Naive thymus-derived CD8-positive, alpha-beta T cell (primary cell): ENCODE results near the gene ELF4. TPM values are rescaled to one million over a fixed set of nuclear protein-coding genes. Genes with fewer than 3 reads are reported as not detected.

Experiments used
- ATAC-seq, 2 donors: fragments of 150-1000 bp; cut with Tn5 transposase in 1 of 2; sonication (Bioruptor Pico), chemical (Tn5 transposase) in 1 of 2; 1 replicate in 1 of 2; 2 replicates in 1 of 2; pipeline ENCODE4 v1.10.0; 2021; ENCODE audit warnings: mild to moderate bottlenecking in 2 of 2, moderate library complexity in 2 of 2
- POLR2A ChIA-PET: fragments of 350-600 bp; sonication (Branson Sonifier 250); formaldehyde crosslinking; loops from one replicate; lab custom pipeline; 2021; ENCODE audit warnings: antibody characterized with exemption; lab: Charles Lee
- DNase-seq, 10 donors: peaks; one replicate each; pipeline versions ENCODE4 v3.0.0 to v3.0.0-alpha.2; 2020 to 2022
- H3K27ac Mint-ChIP-seq, 10 donors: one replicate each; pipeline ENCODE4 v1.8.0; 2020 to 2022; ENCODE audit warnings: mild to moderate bottlenecking in 10 of 10, mixed read lengths in 10 of 10, moderate library complexity in 4 of 10, inconsistent platforms in 1 of 10
- H3K27me3 Mint-ChIP-seq, 5 donors: one replicate each; pipeline ENCODE4 v1.8.0; 2021 to 2022; ENCODE audit warnings: mixed read lengths in 5 of 5
- H3K36me3 Mint-ChIP-seq, 3 donors: one replicate each; pipeline ENCODE4 v1.8.0; 2020 to 2022; ENCODE audit warnings: mixed read lengths in 3 of 3, mild to moderate bottlenecking in 2 of 3, inconsistent platforms in 1 of 3
- H3K4me1 Mint-ChIP-seq, 4 donors: one replicate each; pipeline ENCODE4 v1.8.0; 2021 to 2022; ENCODE audit warnings: mixed read lengths in 4 of 4
- H3K4me3 Mint-ChIP-seq, 10 donors: one replicate each; pipeline ENCODE4 v1.8.0; 2020 to 2022; ENCODE audit warnings: mild to moderate bottlenecking in 10 of 10, mixed read lengths in 10 of 10, moderate library complexity in 6 of 10, inconsistent platforms in 1 of 10
- H3K9me3 Mint-ChIP-seq, 9 donors: one replicate each; pipeline ENCODE4 v1.8.0; 2020 to 2022; ENCODE audit warnings: mixed read lengths in 9 of 9, mild to moderate bottlenecking in 3 of 9, inconsistent platforms in 1 of 9, moderate library complexity in 1 of 9
- polyA plus RNA-seq, 3 donors: library from polyadenylated mRNA; unstranded; fragments of 300-500 nt; fragmentation: Illumina TruSeq; gene quantifications; one replicate each; pipeline ENCODE4 v1.2.3, GENCODE V29; 2021
- total RNA-seq, 8 experiments: library from RNA in 2 of 8; stranded (reverse) in 2 of 8; gene quantifications; one replicate each; pipeline ENCODE4 v1.2.3 and lab custom pipeline; 2021 to 2026

Gene ELF4
- total and polyA plus RNA-seq, 5 experiments from 2014 or later: 7.7 to 18.2 (median 10.9) TPM

GRCh38 chrX:130055103-130055502 is 55.2 kb downstream of the ELF4 start:
- peaks cover 0 to 30% (median 0%) of the 10 kb centered on the region in 3 donors for H3K36me3 Mint-ChIP-seq
- H3K4me3 Mint-ChIP-seq: no peak overlapping the region
- POLR2A ChIA-PET: no interaction called here
- no peaks in the 10 kb centered on the region for H3K27me3 Mint-ChIP-seq
- DNase-seq (no peak), ATAC-seq (no peak)
- H3K9me3 Mint-ChIP-seq: no peaks in the 10 kb centered on the region
- no peak overlapping the region for H3K27ac Mint-ChIP-seq
- peaks cover 0 to 9% (median 2%) of the 10 kb centered on the region in 4 donors for H3K4me1 Mint-ChIP-seq

- Mint-ChIP-seq H3K4me1 (no peaks in the 10 kb centered on the region), H3K27me3 (no peaks in the 10 kb centered on the region), H3K36me3 (peaks cover 4 to 34% (median 5%) of the 10 kb centered on the region in 3 donors), H3K27ac (no peak overlapping the region), H3K9me3 (no peaks in the 10 kb centered on the region), H3K4me3 (peak overlapping the region in 1 of 10 donors; percentile 6)
- POLR2A ChIA-PET: interaction anchor here (0.6 kb wide), 1 partner anchor 21 kb away, joined by 4 read pairs; no protein-coding TSS in a partner anchor
- no peak for ATAC-seq
- DNase-seq: no peak
Measured at GRCh38 chrX:130053236-130053635, 57.1 kb downstream of the ELF4 start.

- peaks cover 4 to 40% (median 5%) of the 10 kb centered on the region in 3 donors for H3K36me3 Mint-ChIP-seq
- no peak for DNase-seq
- H3K9me3 Mint-ChIP-seq: no peaks in the 10 kb centered on the region
- no peaks in the 10 kb centered on the region for H3K4me1 Mint-ChIP-seq
- H3K27ac Mint-ChIP-seq: no peak overlapping the region
- POLR2A ChIA-PET: interaction anchor here (0.6 kb wide), 1 partner anchor 51 kb away, joined by 3 read pairs; no protein-coding TSS in a partner anchor
- ATAC-seq: no peak
- no peaks in the 10 kb centered on the region for H3K27me3 Mint-ChIP-seq
- H3K4me3 Mint-ChIP-seq: no peak overlapping the region
Measured at GRCh38 chrX:130051176-130051845, 59.0 kb downstream of the ELF4 start.

GRCh38 chrX:130049821-130050220 is 60.5 kb downstream of the ELF4 start:
- Mint-ChIP-seq H3K4me3 (no peak overlapping the region), H3K9me3 (no peaks in the 10 kb centered on the region), H3K27ac (no peak overlapping the region), H3K4me1 (no peaks in the 10 kb centered on the region), H3K27me3 (no peaks in the 10 kb centered on the region), H3K36me3 (peaks cover 4 to 43% (median 5%) of the 10 kb centered on the region in 3 donors)
- no peak for DNase-seq
- POLR2A ChIA-PET: no interaction called here
- ATAC-seq: no peak

GRCh38 chrX:130048686-130049222 is 61.5 kb downstream of the ELF4 start:
- Mint-ChIP-seq H3K36me3 (peaks cover 4 to 39% (median 5%) of the 10 kb centered on the region in 3 donors), H3K9me3 (no peaks in the 10 kb centered on the region), H3K27ac (no peak overlapping the region), H3K4me1 (no peaks in the 10 kb centered on the region), H3K4me3 (no peak overlapping the region), H3K27me3 (no peaks in the 10 kb centered on the region)
- no peak for ATAC-seq
- DNase-seq: no peak
- POLR2A ChIA-PET: no interaction called here

- DNase-seq: no peak
- H3K27me3 Mint-ChIP-seq: no peaks in the 10 kb centered on the region
- H3K4me1 Mint-ChIP-seq: no peaks in the 10 kb centered on the region
- no peak overlapping the region for H3K4me3 Mint-ChIP-seq
- POLR2A ChIA-PET: no interaction called here
- no peak for ATAC-seq
- H3K9me3 Mint-ChIP-seq: no peaks in the 10 kb centered on the region
- H3K27ac Mint-ChIP-seq: no peak overlapping the region
- peaks cover 4 to 40% (median 5%) of the 10 kb centered on the region in 3 donors for H3K36me3 Mint-ChIP-seq
Measured at GRCh38 chrX:130047416-130047815, 62.9 kb downstream of the ELF4 start.

- Mint-ChIP-seq H3K27ac (no peak overlapping the region), H3K36me3 (peaks cover 0 to 40% (median 2%) of the 10 kb centered on the region in 3 donors), H3K4me3 (no peak overlapping the region), H3K9me3 (no peaks in the 10 kb centered on the region), H3K27me3 (no peaks in the 10 kb centered on the region), H3K4me1 (no peaks in the 10 kb centered on the region)
- POLR2A ChIA-PET: no interaction called here
- DNase-seq (no peak), ATAC-seq (no peak)
Measured at GRCh38 chrX:130039847-130040246, 70.5 kb downstream of the ELF4 start.

GRCh38 chrX:130034178-130034577 is 76.1 kb downstream of the ELF4 start:
- Mint-ChIP-seq H3K27ac (no peak overlapping the region), H3K27me3 (no peaks in the 10 kb centered on the region)

GRCh38 chrX:130032552-130032951 is 77.7 kb downstream of the ELF4 start:
- H3K36me3 Mint-ChIP-seq: peaks cover 0 to 25% (median 2%) of the 10 kb centered on the region in 3 donors
- H3K4me1 Mint-ChIP-seq: peaks cover 0 to 2% (median 1%) of the 10 kb centered on the region in 4 donors
- no peaks in the 10 kb centered on the region for H3K27me3 Mint-ChIP-seq
- no peaks in the 10 kb centered on the region for H3K9me3 Mint-ChIP-seq
- peak overlapping the region in 1 of 10 donors; percentile 53 for H3K27ac Mint-ChIP-seq
- ATAC-seq (no peak), DNase-seq (no peak)
- POLR2A ChIA-PET: interaction anchor here (0.7 kb wide), 2 partner anchors 20 to 98 kb away, joined by 3 to 4 read pairs; no protein-coding TSS in a partner anchor
- no peak overlapping the region for H3K4me3 Mint-ChIP-seq

More at GRCh38 chrX:130034178-130034577, 76.1 kb downstream of the ELF4 start:
- Mint-ChIP-seq H3K9me3 (no peaks in the 10 kb centered on the region), H3K4me3 (peak overlapping the region in 1 of 10 donors; percentile 20), H3K4me1 (no peaks in the 10 kb centered on the region), H3K36me3 (peaks cover 0 to 27% (median 0%) of the 10 kb centered on the region in 3 donors)
- POLR2A ChIA-PET: no interaction called here
- no peak for DNase-seq
- ATAC-seq: no peak

GRCh38 chrX:130030826-130031225 is 79.5 kb downstream of the ELF4 start:
- peaks cover 0 to 2% (median 1%) of the 10 kb centered on the region in 4 donors for H3K4me1 Mint-ChIP-seq
- no peak for DNase-seq
- ATAC-seq: no peak
- H3K9me3 Mint-ChIP-seq: no peaks in the 10 kb centered on the region
- no peak overlapping the region for H3K4me3 Mint-ChIP-seq
- POLR2A ChIA-PET: no interaction called here
- peaks cover 0 to 29% (median 2%) of the 10 kb centered on the region in 3 donors for H3K36me3 Mint-ChIP-seq
- H3K27ac Mint-ChIP-seq: no peak overlapping the region
- H3K27me3 Mint-ChIP-seq: no peaks in the 10 kb centered on the region

GRCh38 chrX:130028196-130028595 is 82.1 kb downstream of the ELF4 start:
- Mint-ChIP-seq H3K9me3 (no peaks in the 10 kb centered on the region), H3K4me3 (no peak overlapping the region), H3K27me3 (no peaks in the 10 kb centered on the region), H3K4me1 (peaks cover 5 to 14% (median 12%) of the 10 kb centered on the region in 4 donors), H3K27ac (no peak overlapping the region), H3K36me3 (peaks cover 0 to 25% (median 2%) of the 10 kb centered on the region in 3 donors)
- DNase-seq (peak; percentile 7 to 67 (median 42)), ATAC-seq (no peak)
- POLR2A ChIA-PET: interaction anchor here (0.6 to 1.1 kb wide), 2 partner anchors 103 to 226 kb away, joined by 3 read pairs; no protein-coding TSS in a partner anchor

GRCh38 chrX:130027569-130027968 is 82.7 kb downstream of the ELF4 start:
- H3K4me3 Mint-ChIP-seq: no peak overlapping the region
- H3K36me3 Mint-ChIP-seq: peaks cover 0 to 28% (median 2%) of the 10 kb centered on the region in 3 donors
- no peak overlapping the region for H3K27ac Mint-ChIP-seq
- DNase-seq: no peak
- H3K4me1 Mint-ChIP-seq: peaks cover 5 to 14% (median 12%) of the 10 kb centered on the region in 4 donors
- POLR2A ChIA-PET: interaction anchor here (0.6 to 1.1 kb wide), 2 partner anchors 102 to 226 kb away, joined by 3 read pairs; no protein-coding TSS in a partner anchor
- H3K9me3 Mint-ChIP-seq: no peaks in the 10 kb centered on the region
- no peaks in the 10 kb centered on the region for H3K27me3 Mint-ChIP-seq
- ATAC-seq: no peak

GRCh38 chrX:130025256-130025655 is 85.0 kb downstream of the ELF4 start:
- DNase-seq (no peak), ATAC-seq (no peak)
- Mint-ChIP-seq H3K4me1 (peaks cover 5 to 14% (median 12%) of the 10 kb centered on the region in 4 donors), H3K4me3 (no peak overlapping the region), H3K36me3 (peaks cover 0 to 33% (median 2%) of the 10 kb centered on the region in 3 donors), H3K27ac (no peak overlapping the region), H3K27me3 (no peaks in the 10 kb centered on the region), H3K9me3 (no peaks in the 10 kb centered on the region)
- POLR2A ChIA-PET: no interaction called here
